SIG-M5 (cell line): ENCODE data around the gene LRRFIP2.

ENCODE experiments used
- DNase-seq: peaks from one replicate; lab custom pipeline; 2025; lab: John Stamatoyannopoulos, UW

The LRRFIP2 gene

GRCh38 chr3:37114251-37115145 lies 59.9 kb downstream of the LRRFIP2 start:
- no peak for DNase-seq

GRCh38 chr3:37112987-37113386 lies 61.4 kb downstream of the LRRFIP2 start:
- no peak for DNase-seq

GRCh38 chr3:37111199-37111598 lies 63.2 kb downstream of the LRRFIP2 start:
- DNase-seq, result no peak

- DNase-seq, result no peak
Observed at GRCh38 chr3:37107846-37108245, 66.5 kb downstream of the LRRFIP2 start.

- DNase-seq, result no peak
Observed at GRCh38 chr3:37103103-37103808, 71.1 kb downstream of the LRRFIP2 start.

- DNase-seq, result no peak
Observed at GRCh38 chr3:37100411-37100810, 74.0 kb downstream of the LRRFIP2 start.

- DNase-seq, result no peak
Observed at GRCh38 chr3:37099469-37099868, 74.9 kb downstream of the LRRFIP2 start.

GRCh38 chr3:37098884-37099283 lies 75.5 kb downstream of the LRRFIP2 start:
- no peak for DNase-seq

GRCh38 chr3:37097776-37098175 lies 76.6 kb downstream of the LRRFIP2 start:
- DNase-seq, result no peak

- DNase-seq, result no peak
Observed at GRCh38 chr3:37096975-37097374, 77.4 kb downstream of the LRRFIP2 start.

GRCh38 chr3:37096288-37096687 lies 78.1 kb downstream of the LRRFIP2 start:
- DNase-seq, result no peak

GRCh38 chr3:37094636-37095035 lies 79.7 kb downstream of the LRRFIP2 start:
- no peak for DNase-seq

GRCh38 chr3:37093481-37093880 lies 80.9 kb downstream of the LRRFIP2 start:
- no peak for DNase-seq

GRCh38 chr3:37092484-37092883 lies 81.9 kb downstream of the LRRFIP2 start:
- DNase-seq, result no peak

- no peak for DNase-seq
Observed at GRCh38 chr3:37087870-37088269, 86.5 kb downstream of the LRRFIP2 start.

GRCh38 chr3:37086918-37087317 lies 87.5 kb downstream of the LRRFIP2 start:
- DNase-seq, result no peak

GRCh38 chr3:37082317-37082716 lies 92.1 kb downstream of the LRRFIP2 start:
- no peak for DNase-seq

GRCh38 chr3:37075955-37076354 lies 98.4 kb downstream of the LRRFIP2 start:
- no peak for DNase-seq

- DNase-seq, result no peak
Observed at GRCh38 chr3:37074178-37074577, 100.2 kb downstream of the LRRFIP2 start.

GRCh38 chr3:37072892-37073291 lies 101.5 kb downstream of the LRRFIP2 start:
- DNase-seq, result no peak

GRCh38 chr3:37071921-37072320 lies 102.5 kb downstream of the LRRFIP2 start:
- DNase-seq, result no peak

GRCh38 chr3:37068031-37068430 lies 106.4 kb downstream of the LRRFIP2 start:
- no peak for DNase-seq

- DNase-seq, result no peak
Observed at GRCh38 chr3:37067577-37067976, 106.8 kb downstream of the LRRFIP2 start.
